IMR-90 (cell line): ENCODE data around the gene BCAS1. TPM values are rescaled to one million over a fixed set of nuclear protein-coding genes. Genes with fewer than 3 reads are reported as not detected.

Experiments used
- ATAC-seq: fragments of 200-7000 bp; cut with Tn5 transposase; 2 replicates; pipeline ENCODE4 v1.9.1; 2020; ENCODE audit warnings: low read depth, mild to moderate bottlenecking, moderate library complexity
- BruUV-seq: library from RNA; stranded (reverse); fragments of 400-500 nt; replicated peaks from 2 replicates; lab custom pipeline; 2021; lab: Mats Ljungman, UMichigan
- CTCF ChIA-PET: fragments of 300-600 bp; formaldehyde crosslinking; extraction: SDS; loops from one replicate; lab custom pipeline; 2021; ENCODE audit warnings: antibody characterized with exemption; lab: Yijun Ruan, JAX
- POLR2A ChIA-PET: fragments of 300-600 bp; sonication (Branson Sonifier 250); formaldehyde crosslinking; loops from one replicate; lab custom pipeline; 2022; ENCODE audit warnings: antibody characterized with exemption; ENCODE audit not compliant: unreplicated experiment; lab: Charles Lee
- DNase-seq: peaks from one replicate; pipeline ENCODE4 v3.0.0; 2013
- H2AFZ ChIP-seq: replicated peaks from 2 replicates; pipeline ENCODE3; 2013; ENCODE audit warnings: low read length, mild to moderate bottlenecking; ENCODE audit not compliant: poor library complexity
- H2AK5ac ChIP-seq: 2 replicates; pipeline ENCODE4 v1.6.1; 2013; ENCODE audit warnings: low read depth, low read length, inconsistent platforms
- H2AK9ac ChIP-seq: replicated peaks from 2 replicates; pipeline ENCODE3; 2013; ENCODE audit warnings: mild to moderate bottlenecking, low read depth, low read length, moderate library complexity; ENCODE audit not compliant: poor library complexity
- H2BK120ac ChIP-seq: 2 replicates; pipeline ENCODE4 v1.6.1; 2013; ENCODE audit warnings: low read depth, low read length, inconsistent platforms
- H2BK15ac ChIP-seq: 3 replicates; pipeline ENCODE4 v1.6.1; 2013; ENCODE audit warnings: low read depth, low read length, inconsistent platforms
- H2BK20ac ChIP-seq: 2 replicates; pipeline ENCODE4 v1.6.1; 2013; ENCODE audit warnings: low read depth, mild to moderate bottlenecking, inconsistent platforms, low read length, moderate library complexity
- H2BK5ac ChIP-seq: 2 replicates; pipeline ENCODE4 v1.6.1; 2013; ENCODE audit warnings: mild to moderate bottlenecking, low read depth, low read length, inconsistent platforms; ENCODE audit not compliant: poor library complexity, severe bottlenecking
- H3K14ac ChIP-seq: replicated peaks from 2 replicates; pipeline ENCODE4 v1.6.1; 2013; ENCODE audit warnings: low read depth, low read length, inconsistent platforms
- H3K18ac ChIP-seq: 2 replicates; pipeline ENCODE4 v1.6.1; 2013; ENCODE audit warnings: low read depth, low read length, control low read depth
- H3K23ac ChIP-seq: 2 replicates; pipeline ENCODE4 v1.6.1; 2013; ENCODE audit warnings: low read depth, low read length, inconsistent platforms
- H3K27ac ChIP-seq: 2 replicates; pipeline ENCODE4 v1.5.1; 2013; ENCODE audit warnings: mild to moderate bottlenecking, control low read depth, low read length; ENCODE audit not compliant: insufficient read depth
- H3K27me3 ChIP-seq: 2 replicates; pipeline ENCODE4 v1.6.1; 2013; ENCODE audit warnings: low read length; ENCODE audit not compliant: control insufficient read depth, insufficient read depth
- H3K36me3 ChIP-seq: 2 replicates; pipeline ENCODE4 v1.6.1; 2013; ENCODE audit warnings: low read length, mixed read lengths; ENCODE audit not compliant: control insufficient read depth, insufficient read depth
- H3K4ac ChIP-seq: 2 replicates; pipeline ENCODE4 v1.6.1; 2013; ENCODE audit warnings: low read depth, low read length, inconsistent platforms
- H3K4me1 ChIP-seq: 2 replicates; pipeline ENCODE4 v1.6.1; 2013; ENCODE audit warnings: low read length, mixed read lengths; ENCODE audit not compliant: control insufficient read depth, insufficient read depth
- H3K4me2 ChIP-seq: 2 replicates; pipeline ENCODE4 v1.6.1; 2013; ENCODE audit warnings: low read depth, mild to moderate bottlenecking, control low read depth, low read length, moderate library complexity
- H3K4me3 ChIP-seq: 2 replicates; pipeline ENCODE4 v1.5.1; 2013; ENCODE audit warnings: low read depth, mild to moderate bottlenecking, control low read depth, low read length, moderate library complexity; ENCODE audit not compliant: insufficient read depth
- H3K56ac ChIP-seq: 2 replicates; pipeline ENCODE4 v1.6.1; 2013; ENCODE audit warnings: low read length, inconsistent platforms; ENCODE audit not compliant: insufficient read depth; ENCODE audit errors: extremely low read depth
- H3K79me1 ChIP-seq, 2 experiments: 2 replicates each; pipeline ENCODE4 v1.6.1; 2013; ENCODE audit warnings: low read length in 2 of 2, inconsistent platforms in 1 of 2, low read depth in 1 of 2
- H3K9ac ChIP-seq: 2 replicates; pipeline ENCODE4 v1.6.1; 2013; ENCODE audit warnings: low read depth, low read length, control low read depth
- H3K9me1 ChIP-seq: 2 replicates; pipeline ENCODE4 v1.6.1; 2013; ENCODE audit warnings: low read length, inconsistent platforms; ENCODE audit not compliant: insufficient read depth
- H3K9me3 ChIP-seq: 2 replicates; pipeline ENCODE4 v1.6.1; 2013; ENCODE audit warnings: low read length; ENCODE audit not compliant: control insufficient read depth, insufficient read depth
- H4K20me1 ChIP-seq: 2 replicates; pipeline ENCODE4 v1.6.1; 2013; ENCODE audit warnings: low read length, inconsistent platforms; ENCODE audit not compliant: insufficient read depth
- H4K5ac ChIP-seq: 2 replicates; pipeline ENCODE4 v1.6.1; 2013; ENCODE audit warnings: mild to moderate bottlenecking, low read depth, low read length, control low read depth
- H4K8ac ChIP-seq, 2 experiments: 2 replicates each; pipeline ENCODE4 v1.6.1; 2013; ENCODE audit warnings: low read depth in 2 of 2, low read length in 2 of 2, control low read depth in 1 of 2, inconsistent platforms in 1 of 2
- H4K91ac ChIP-seq: 2 replicates; pipeline ENCODE4 v1.6.1; 2013; ENCODE audit warnings: low read depth, low read length, inconsistent platforms; ENCODE audit not compliant: insufficient read depth
- CEBPB ChIP-seq: IDR thresholded peaks from 2 replicates; pipeline ENCODE4 v1.6.1; 2012; ENCODE audit warnings: low read depth, low read length, improper control_type of control experiment
- CHD1 ChIP-seq: IDR thresholded peaks from 2 replicates; pipeline ENCODE4 v1.6.1; 2012; ENCODE audit warnings: low read depth, low read length, improper control_type of control experiment
- CTCF ChIP-seq: conservative IDR thresholded peaks from 2 replicates; pipeline ENCODE4 v1.5.1; 2012; ENCODE audit warnings: mild to moderate bottlenecking, low read depth, low read length, improper control_type of control experiment
- ELK1 ChIP-seq: fragments of 150-350 bp; IDR thresholded peaks from 2 replicates; pipeline ENCODE4 v1.6.1; 2016; ENCODE audit warnings: low read depth, mild to moderate bottlenecking, low read length, moderate library complexity, borderline replicate concordance
- FOS ChIP-seq: fragments of 150-350 bp; IDR thresholded peaks from 2 replicates; pipeline ENCODE4 v1.6.1; 2016; ENCODE audit warnings: low read depth, low read length
- MAFK ChIP-seq: IDR thresholded peaks from 2 replicates; pipeline ENCODE4 v1.6.1; 2012; ENCODE audit warnings: low read depth, low read length, improper control_type of control experiment
- MAZ ChIP-seq: IDR thresholded peaks from 2 replicates; pipeline ENCODE4 v1.6.1; 2012; ENCODE audit warnings: low read depth, mild to moderate bottlenecking, low read length, improper control_type of control experiment, moderate library complexity, borderline replicate concordance
- MXI1 ChIP-seq: IDR thresholded peaks from 2 replicates; pipeline ENCODE4 v1.6.1; 2012; ENCODE audit warnings: low read depth, mild to moderate bottlenecking, low read length, moderate library complexity, borderline replicate concordance
- NFE2L2 ChIP-seq: fragments of 150-350 bp; IDR thresholded peaks from 2 replicates; pipeline ENCODE4 v1.6.1; 2016; ENCODE audit warnings: low read depth, mild to moderate bottlenecking, low read length
- POLR2A ChIP-seq: IDR thresholded peaks from 2 replicates; pipeline ENCODE4 v1.6.1; 2012; ENCODE audit warnings: mild to moderate bottlenecking, low read depth, low read length
- RAD21 ChIP-seq: IDR thresholded peaks from 2 replicates; pipeline ENCODE4 v1.6.1; 2012; ENCODE audit warnings: low read length, improper control_type of control experiment
- RCOR1 ChIP-seq: IDR thresholded peaks from 2 replicates; pipeline ENCODE4 v1.6.1; 2012; ENCODE audit warnings: mild to moderate bottlenecking, low read length, improper control_type of control experiment; ENCODE audit not compliant: insufficient replicate concordance
- RFX5 ChIP-seq: IDR thresholded peaks from 2 replicates; pipeline ENCODE4 v1.8.0; 2012; ENCODE audit warnings: low read depth, mild to moderate bottlenecking, low read length, moderate library complexity
- SMC3 ChIP-seq: fragments of 150-350 bp; IDR thresholded peaks from 2 replicates; pipeline ENCODE4 v1.6.1; 2016; ENCODE audit warnings: low read depth, mild to moderate bottlenecking, antibody characterized with exemption, low read length, moderate library complexity
- USF2 ChIP-seq: fragments of 150-350 bp; IDR thresholded peaks from 2 replicates; pipeline ENCODE4 v1.6.1; 2017; ENCODE audit warnings: mild to moderate bottlenecking, antibody characterized with exemption, low read length, low read depth
- WGBS, 2 experiments: methylation state at CpG; one replicate each; pipeline versions ENCODE4 v1.1.5 to v1.1.7; 2013; ENCODE audit warnings: missing lambda C conversion rate in 2 of 2; ENCODE audit not compliant: insufficient read length in 1 of 2; ENCODE audit errors: extremely low coverage in 2 of 2; 5-methylcytosine and 5-hydroxymethylcytosine counted together
- dilution Hi-C: fragments of 300-500 bp; cut with HindIII; formaldehyde crosslinking; loops from one replicate; pipeline ENCODE4 v1.14.3; 2018; ENCODE audit warnings: low sequenced_read_pairs; ENCODE audit not compliant: unreplicated experiment
- in situ Hi-C: fragments of 300-500 bp; cut with MboI; formaldehyde crosslinking; loops from 3 replicates; pipeline ENCODE4 v1.14.3; 2019; ENCODE audit warnings: low sequenced_read_pairs, inconsistent platforms, mixed read lengths
- intact Hi-C: fragments of 100-400 bp; cut with micrococcal nuclease; formaldehyde crosslinking; loops from 2 replicates; pipeline ENCODE4 v1.10.0; 2022
- polyA plus RNA-seq, 3 experiments: library from polyadenylated mRNA; depleted of rRNA; stranded (reverse); fragments of >200 nt; gene quantifications; 2 replicates each; pipeline ENCODE4 v1.2.3, GENCODE V29; 2012; ENCODE audit warnings: low replicate concordance in 1 of 3
- total RNA-seq: library from RNA; depleted of rRNA; stranded (reverse); fragments of >200 nt; gene quantifications from 2 replicates; pipeline ENCODE4 v1.2.3, GENCODE V29; 2012

The BCAS1 gene
- total and polyA plus RNA-seq, 2 of the 4 experiments (the other 2 are of a cell fraction): under 0.01 TPM; not detected in 1

DNA sequence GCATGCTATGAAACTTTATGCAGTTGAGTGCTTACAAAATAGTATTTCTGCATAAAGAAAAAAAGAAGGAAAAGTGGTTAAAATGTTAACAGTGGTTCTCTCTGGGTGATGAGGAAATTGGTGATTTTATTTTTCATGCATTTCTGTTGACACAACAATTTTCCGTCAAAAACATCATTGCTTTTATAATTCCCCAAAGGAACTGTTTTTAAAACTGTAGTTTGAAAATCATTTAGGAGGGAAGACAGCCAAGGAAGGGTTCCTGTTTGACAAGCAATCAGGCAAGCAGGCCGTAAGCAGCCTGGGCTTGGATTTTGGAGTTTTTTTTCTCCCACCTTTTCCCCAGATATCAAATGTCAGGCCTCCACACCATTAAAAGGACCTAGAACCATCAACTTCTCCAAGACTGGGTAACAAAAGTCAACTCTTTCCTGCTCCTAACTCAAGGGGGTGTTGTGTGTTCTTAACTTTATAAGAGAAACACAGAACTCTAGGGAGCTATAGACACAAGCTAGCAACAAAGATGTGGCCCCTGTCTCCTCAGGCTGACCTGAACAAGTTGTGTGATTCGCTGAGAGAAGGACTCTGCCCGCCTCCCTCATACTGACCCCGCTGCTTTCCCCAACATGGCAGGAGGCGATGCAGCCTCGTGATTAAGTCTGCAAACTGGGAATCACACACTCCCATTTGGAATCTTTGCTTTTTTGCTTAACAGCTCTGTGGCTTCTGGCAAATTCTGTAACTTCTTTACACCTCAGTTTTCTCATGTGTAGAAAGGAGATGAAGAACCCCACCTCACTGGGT is 146.6 kb downstream of the BCAS1 start:
- Histone ChIP-seq H3K9ac (no peak overlapping the region), H3K23ac (no peak overlapping the region), H3K4me2 (no peak overlapping the region), H3K9me3 (no peaks in the 10 kb centered on the region), H3K18ac (no peak overlapping the region), H2BK15ac (no peak overlapping the region), H3K9me1 (peaks cover 10% of the 10 kb centered on the region), H3K4me1 (peaks cover 6% of the 10 kb centered on the region), H4K8ac (no peak overlapping the region; a peak in 1 of 4 replicates), H3K27me3 (no peaks in the 10 kb centered on the region), H2BK120ac (no peak overlapping the region), H2BK20ac (peak overlapping the region; percentile 1; the same call in 1 of the 2 replicates), H4K5ac (no peak overlapping the region), H2AK9ac (no peak overlapping the region), H2AK5ac (no peak overlapping the region; the same call in 1 of the 2 replicates), H4K20me1 (no peaks in the 10 kb centered on the region), H3K56ac (no peak overlapping the region), H4K91ac (no peak overlapping the region), H3K14ac (no peak overlapping the region), H3K4ac (peak overlapping the region; percentile 46; the same call in 1 of the 2 replicates), H3K36me3 (no peaks in the 10 kb centered on the region), H3K27ac (no peak overlapping the region), H3K4me3 (no peak overlapping the region), H2BK5ac (no peak overlapping the region), H2AFZ (no peak overlapping the region), H3K79me1 (no peaks in the 10 kb centered on the region; a peak in 1 of 4 replicates)
- no TSS peak for BruUV-seq
- intact Hi-C loops (no loop called here), dilution Hi-C loops (no loop called here), in situ Hi-C loops (no loop called here)
- no peak for DNase-seq
- ChIA-PET POLR2A (no interaction called here), CTCF (interaction anchor here (0.5 to 1.1 kb wide), 3 partner anchors 8 to 288 kb away, joined by 3 read pairs; no protein-coding TSS in a partner anchor)
- 100% methylated on average over 1 of the region's 7 CpGs; no CpG with 5 or more reads in 1 of the 2 experiments for WGBS, 2 experiments
- TF ChIP-seq USF2 (no peak), FOS (no peak), POLR2A (no peak), NFE2L2 (no peak), MAFK (no peak), RFX5 (no peak), MXI1 (no peak), CHD1 (no peak), CTCF (no peak), SMC3 (no peak), ELK1 (no peak), RCOR1 (no peak), CEBPB (no peak), MAZ (no peak), RAD21 (no peak)
- no peak for ATAC-seq
